ENCODE measurements around the gene REG3G.

DNA sequence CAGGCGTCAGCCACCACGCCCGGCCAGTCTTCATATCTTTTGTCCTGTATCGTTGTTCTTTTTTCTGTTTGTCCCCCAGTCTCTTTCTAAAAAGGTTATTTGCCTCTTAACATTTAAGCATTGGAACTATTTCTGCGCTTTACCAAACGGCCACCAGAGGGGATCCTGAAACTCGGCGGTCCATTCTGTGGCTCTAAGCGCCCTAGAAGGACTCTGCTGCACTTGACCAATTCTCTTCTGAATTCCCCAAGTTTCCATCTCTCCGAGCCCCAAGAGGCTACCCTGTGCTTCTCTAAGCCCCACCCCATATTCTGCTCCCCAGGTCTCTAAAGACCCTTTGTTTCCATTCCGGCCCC, 33.1 kb upstream of the REG3G start:
- TF ChIP-seq, protein P1, sequence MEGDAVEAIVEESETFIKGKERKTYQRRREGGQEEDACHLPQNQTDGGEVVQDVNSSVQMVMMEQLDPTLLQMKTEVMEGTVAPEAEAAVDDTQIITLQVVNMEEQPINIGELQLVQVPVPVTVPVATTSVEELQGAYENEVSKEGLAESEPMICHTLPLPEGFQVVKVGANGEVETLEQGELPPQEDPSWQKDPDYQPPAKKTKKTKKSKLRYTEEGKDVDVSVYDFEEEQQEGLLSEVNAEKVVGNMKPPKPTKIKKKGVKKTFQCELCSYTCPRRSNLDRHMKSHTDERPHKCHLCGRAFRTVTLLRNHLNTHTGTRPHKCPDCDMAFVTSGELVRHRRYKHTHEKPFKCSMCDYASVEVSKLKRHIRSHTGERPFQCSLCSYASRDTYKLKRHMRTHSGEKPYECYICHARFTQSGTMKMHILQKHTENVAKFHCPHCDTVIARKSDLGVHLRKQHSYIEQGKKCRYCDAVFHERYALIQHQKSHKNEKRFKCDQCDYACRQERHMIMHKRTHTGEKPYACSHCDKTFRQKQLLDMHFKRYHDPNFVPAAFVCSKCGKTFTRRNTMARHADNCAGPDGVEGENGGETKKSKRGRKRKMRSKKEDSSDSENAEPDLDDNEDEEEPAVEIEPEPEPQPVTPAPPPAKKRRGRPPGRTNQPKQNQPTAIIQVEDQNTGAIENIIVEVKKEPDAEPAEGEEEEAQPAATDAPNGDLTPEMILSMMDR (conservative IDR thresholded peaks at IDR 0.05; ENCODE audit: low read depth, low read length): peak; percentile 49
- no peak for TF ChIP-seq EZH2 (IDR thresholded peaks at IDR 0.05; ENCODE audit: borderline replicate concordance, low read depth, low read length, poor library complexity, severe bottlenecking)

Measured in A673 (cell line).